Stomach smooth muscle (tissue), 2 donors: ENCODE measurements around the gene SMOC1.

Experiments
- H3K27ac ChIP-seq: one replicate; pipeline ENCODE4 v1.7.0; 2013; ENCODE audit warnings: mild to moderate bottlenecking, low read length, inconsistent platforms
- H3K27me3 ChIP-seq, 2 donors: one replicate each; pipeline ENCODE4 v1.7.0; 2013; ENCODE audit warnings: low read length in 2 of 2; ENCODE audit not compliant: insufficient read depth in 2 of 2, control insufficient read depth in 1 of 2
- H3K36me3 ChIP-seq, 2 donors: one replicate each; pipeline ENCODE4 v1.7.0; 2013; ENCODE audit warnings: low read length in 2 of 2; ENCODE audit not compliant: control insufficient read depth in 2 of 2, insufficient read depth in 2 of 2
- H3K4me1 ChIP-seq: one replicate; pipeline ENCODE4 v1.7.0; 2013; ENCODE audit warnings: low read length; ENCODE audit not compliant: control insufficient read depth, insufficient read depth
- H3K4me3 ChIP-seq, 2 donors: one replicate each; pipeline ENCODE4 v1.7.0; 2013; ENCODE audit warnings: low read length in 2 of 2
- H3K9ac ChIP-seq, 2 donors: one replicate each; pipeline ENCODE4 v1.7.0; 2013; ENCODE audit warnings: low read length in 2 of 2, mild to moderate bottlenecking in 1 of 2
- H3K9me3 ChIP-seq, 2 donors: one replicate each; pipeline ENCODE4 v1.7.0; 2013; ENCODE audit warnings: low read length in 2 of 2; ENCODE audit not compliant: control insufficient read depth in 2 of 2
- donor health status: healthy.
- donor health status: Pancreatic carcinoma.

Gene SMOC1

DNA sequence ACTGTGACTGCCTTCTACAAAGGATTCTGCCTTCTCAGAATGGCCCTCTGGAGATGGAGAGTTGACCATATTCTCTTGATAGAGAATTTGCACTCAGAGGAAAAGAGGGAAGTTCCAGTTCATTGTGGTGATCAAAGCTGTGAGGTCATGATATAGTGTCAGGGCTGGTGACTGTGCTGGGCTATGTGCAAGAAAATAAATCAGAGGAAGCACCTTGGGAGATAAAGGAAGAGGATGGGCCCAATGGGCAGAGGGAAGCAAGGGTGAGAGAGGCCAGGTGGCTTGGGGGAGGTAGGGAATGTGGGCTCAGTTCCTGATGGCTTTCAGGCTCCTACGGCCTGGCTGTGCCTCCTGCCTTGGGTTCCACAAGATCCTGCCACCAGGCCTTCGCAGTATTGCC is 163.8 kb downstream of the SMOC1 start:
- Histone ChIP-seq H3K4me3 (no peak overlapping the region), H3K4me1 (no peaks in the 10 kb centered on the region), H3K27ac (no peak overlapping the region), H3K36me3 (no peaks in the 10 kb centered on the region), H3K9me3 (no peaks in the 10 kb centered on the region), H3K9ac (no peak overlapping the region), H3K27me3 (peaks cover 3 to 10% of the 10 kb centered on the region in 2 donors)

DNA sequence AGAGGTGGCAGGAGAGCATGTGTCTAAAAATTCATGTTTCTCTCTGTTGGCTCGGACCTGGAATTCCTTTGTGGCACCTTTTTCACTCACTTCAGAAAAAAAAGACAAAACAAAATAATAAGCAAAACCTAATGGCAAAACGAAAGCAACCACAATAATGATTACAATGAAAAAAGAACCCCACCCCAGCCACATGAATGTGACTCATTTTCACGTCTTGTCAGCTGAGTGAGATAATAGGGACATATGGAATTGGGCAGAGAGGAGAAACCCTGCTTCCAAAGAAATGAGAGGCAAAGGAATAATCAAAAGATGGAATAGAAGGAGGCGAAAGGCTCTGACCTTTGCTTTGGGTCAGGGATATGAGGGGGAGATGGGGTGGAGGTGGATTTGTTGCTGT is 166.1 kb downstream of the SMOC1 start:
- H3K27me3 ChIP-seq, result peaks cover 3 to 12% of the 10 kb centered on the region in 2 donors
- H3K4me1 ChIP-seq, result no peaks in the 10 kb centered on the region
- no peak overlapping the region for H3K9ac ChIP-seq
- H3K9me3 ChIP-seq, result no peaks in the 10 kb centered on the region
- H3K36me3 ChIP-seq, result no peaks in the 10 kb centered on the region
- H3K27ac ChIP-seq, result no peak overlapping the region
- no peak overlapping the region for H3K4me3 ChIP-seq

DNA sequence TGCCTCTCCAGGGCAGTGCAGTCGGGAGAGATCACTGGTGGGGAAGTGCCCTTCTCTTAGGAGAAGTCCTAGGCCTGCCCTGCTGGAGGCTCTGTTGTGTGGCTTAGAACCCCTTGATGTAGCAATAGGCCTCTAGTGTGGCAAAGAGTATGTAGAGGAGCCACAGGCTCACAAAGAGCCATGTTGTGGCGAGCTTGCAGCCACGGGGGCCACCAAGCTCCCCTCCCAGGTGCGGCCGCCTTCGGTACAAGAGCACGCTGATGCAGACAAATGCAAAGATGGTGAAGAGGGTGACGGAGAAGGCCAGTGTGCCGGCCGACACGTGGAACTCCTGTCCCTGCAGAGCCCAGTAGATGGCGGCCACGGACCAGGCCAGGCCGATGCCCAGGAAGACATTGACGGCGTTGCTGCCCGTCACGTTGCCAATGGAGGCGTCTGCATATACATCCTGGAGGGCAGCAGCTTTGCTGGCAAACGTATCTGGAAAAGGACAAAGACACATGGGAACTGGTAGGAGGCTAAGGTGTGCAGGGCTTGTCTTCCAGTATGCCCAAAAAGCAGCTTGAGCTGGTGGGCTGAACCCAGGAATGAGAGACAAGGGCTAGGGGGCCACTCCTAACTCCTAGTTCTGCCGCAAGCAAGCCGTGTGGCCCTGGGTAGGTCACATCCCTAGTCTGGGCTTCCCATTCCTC is 166.8 kb downstream of the SMOC1 start:
- Histone ChIP-seq H3K27ac (no peak overlapping the region), H3K27me3 (peaks cover 0 to 12% of the 10 kb centered on the region in 2 donors), H3K36me3 (no peaks in the 10 kb centered on the region), H3K4me3 (no peak overlapping the region), H3K9ac (no peak overlapping the region), H3K4me1 (no peaks in the 10 kb centered on the region), H3K9me3 (no peaks in the 10 kb centered on the region)

DNA sequence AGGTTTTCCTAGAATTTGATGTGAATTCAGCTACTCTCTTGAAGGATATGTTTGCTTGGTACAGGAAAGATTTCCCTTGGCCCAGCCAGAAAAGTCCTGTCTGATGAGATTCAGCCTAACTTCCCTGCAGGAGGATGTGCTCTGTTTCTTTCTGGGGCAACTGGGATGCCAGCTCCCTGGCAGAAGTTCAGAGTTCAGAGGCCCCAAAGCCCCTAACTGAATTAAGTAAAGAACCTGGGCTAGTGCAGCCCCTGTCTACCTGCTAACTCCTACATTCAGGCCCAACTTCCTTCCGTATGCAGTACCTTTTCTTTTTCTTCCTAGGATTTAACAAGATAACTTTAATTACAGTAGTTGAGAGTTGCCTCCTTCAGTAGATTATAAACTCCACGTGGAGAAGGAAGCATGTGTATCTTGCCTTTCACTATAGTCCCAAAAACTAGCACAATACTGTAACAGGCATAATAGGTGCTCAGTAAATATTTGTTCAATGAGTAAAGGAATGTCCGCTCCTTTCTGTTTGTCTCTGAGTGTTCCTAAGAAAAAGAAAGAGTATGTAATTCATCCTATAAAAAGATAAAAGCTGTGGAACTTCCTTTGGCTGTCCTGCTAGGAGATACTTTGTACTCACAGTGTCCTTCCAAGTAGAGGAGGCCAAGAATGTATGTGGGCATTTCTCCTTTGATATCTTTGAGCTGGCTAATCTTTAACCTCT is 168.5 kb downstream of the SMOC1 start:
- Histone ChIP-seq H3K4me3 (no peak overlapping the region), H3K9ac (no peak overlapping the region), H3K36me3 (no peaks in the 10 kb centered on the region), H3K27ac (no peak overlapping the region), H3K27me3 (peaks cover 0 to 12% of the 10 kb centered on the region in 2 donors), H3K4me1 (no peaks in the 10 kb centered on the region), H3K9me3 (no peaks in the 10 kb centered on the region)

DNA sequence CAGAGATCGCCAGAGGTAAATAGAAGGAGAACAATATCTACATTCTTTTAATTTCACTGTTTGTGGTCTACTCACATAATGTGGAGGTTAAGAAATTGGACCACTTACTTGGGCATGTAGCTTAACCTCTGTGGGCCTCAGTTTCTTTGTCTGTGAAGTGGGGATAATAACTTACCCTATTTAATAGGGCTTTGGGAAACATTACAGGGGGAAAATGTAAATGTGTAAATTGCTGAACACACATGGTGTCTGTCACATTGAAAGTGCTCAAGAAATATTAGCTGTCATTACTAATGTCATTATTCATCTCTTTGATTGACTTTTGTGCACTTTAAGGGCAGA is 169.1 kb downstream of the SMOC1 start:
- Histone ChIP-seq H3K4me3 (no peak overlapping the region), H3K27me3 (peaks cover 0 to 9% of the 10 kb centered on the region in 2 donors), H3K36me3 (no peaks in the 10 kb centered on the region), H3K4me1 (no peaks in the 10 kb centered on the region), H3K9me3 (no peaks in the 10 kb centered on the region), H3K9ac (no peak overlapping the region), H3K27ac (no peak overlapping the region)

DNA sequence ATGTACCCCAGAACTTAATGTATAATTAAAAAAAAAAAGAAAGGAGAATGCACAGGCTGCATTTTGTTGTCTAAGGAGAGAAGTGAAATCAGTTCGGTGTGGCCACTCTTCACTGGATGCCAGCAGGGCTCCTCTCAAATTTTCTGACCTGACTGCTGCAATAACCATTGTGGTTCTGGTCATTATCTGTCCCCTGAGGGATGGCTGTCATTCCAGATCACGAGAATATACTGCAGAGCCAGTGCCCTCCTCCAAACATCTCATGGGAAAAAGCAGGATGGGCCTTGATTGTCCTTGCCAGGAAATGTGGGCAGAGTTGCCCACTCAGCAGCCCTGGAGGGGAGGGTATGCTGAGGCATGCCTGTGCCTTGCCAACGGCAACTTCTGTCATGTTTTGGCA is 170.4 kb downstream of the SMOC1 start:
- H3K4me1 ChIP-seq, result no peaks in the 10 kb centered on the region
- H3K9me3 ChIP-seq, result no peaks in the 10 kb centered on the region
- no peak overlapping the region for H3K4me3 ChIP-seq
- H3K27ac ChIP-seq, result no peak overlapping the region
- H3K36me3 ChIP-seq, result no peaks in the 10 kb centered on the region
- peaks cover 0 to 9% of the 10 kb centered on the region in 2 donors for H3K27me3 ChIP-seq
- H3K9ac ChIP-seq, result no peak overlapping the region

DNA sequence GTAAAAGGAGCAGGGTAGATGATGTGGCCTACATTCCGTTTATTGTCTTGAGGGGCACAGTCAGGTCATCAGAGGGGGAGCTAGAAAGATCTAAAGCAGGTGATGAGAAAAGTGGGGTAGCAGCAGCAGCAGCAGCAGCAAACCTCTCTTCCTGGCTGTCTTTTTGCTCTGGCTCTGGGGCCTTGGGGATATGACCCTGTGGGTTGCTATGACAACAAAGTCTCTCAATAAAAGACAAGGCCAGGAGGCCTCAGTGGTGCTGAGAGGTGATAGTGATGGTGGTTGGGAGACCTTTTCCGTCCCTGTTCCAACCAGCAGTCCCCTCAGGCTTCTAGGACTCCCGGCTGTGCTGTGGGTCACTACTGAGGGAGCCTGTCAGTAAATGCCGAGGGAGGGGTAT is 170.9 kb downstream of the SMOC1 start:
- no peaks in the 10 kb centered on the region for H3K9me3 ChIP-seq
- no peaks in the 10 kb centered on the region for H3K4me1 ChIP-seq
- no peaks in the 10 kb centered on the region for H3K36me3 ChIP-seq
- H3K27ac ChIP-seq, result no peak overlapping the region
- peaks cover 0 to 9% of the 10 kb centered on the region in 2 donors for H3K27me3 ChIP-seq
- no peak overlapping the region for H3K9ac ChIP-seq
- no peak overlapping the region for H3K4me3 ChIP-seq

DNA sequence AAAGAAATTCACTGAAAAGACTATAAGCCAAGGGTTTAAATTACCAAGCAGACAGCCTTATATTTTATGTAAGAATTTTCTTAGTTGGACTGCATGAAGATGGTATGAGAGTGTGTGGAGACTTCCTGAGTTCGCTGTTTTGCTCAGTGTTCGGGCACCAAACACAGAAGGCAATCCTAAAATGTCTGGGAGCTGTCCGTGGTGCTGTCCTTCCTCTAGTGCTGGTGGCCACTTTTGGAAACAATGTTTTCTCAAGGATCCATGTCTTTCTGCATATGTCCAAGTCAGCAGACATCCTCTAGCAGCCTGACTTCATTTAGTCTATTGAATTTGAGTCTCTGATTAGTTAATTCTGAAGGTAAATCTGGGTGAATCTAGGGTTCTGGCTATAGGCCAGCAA is 173.8 kb downstream of the SMOC1 start:
- Histone ChIP-seq H3K9ac (no peak overlapping the region), H3K4me1 (no peaks in the 10 kb centered on the region), H3K9me3 (no peaks in the 10 kb centered on the region), H3K27ac (no peak overlapping the region), H3K36me3 (no peaks in the 10 kb centered on the region), H3K4me3 (no peak overlapping the region), H3K27me3 (peaks cover 0 to 7% of the 10 kb centered on the region in 2 donors)

DNA sequence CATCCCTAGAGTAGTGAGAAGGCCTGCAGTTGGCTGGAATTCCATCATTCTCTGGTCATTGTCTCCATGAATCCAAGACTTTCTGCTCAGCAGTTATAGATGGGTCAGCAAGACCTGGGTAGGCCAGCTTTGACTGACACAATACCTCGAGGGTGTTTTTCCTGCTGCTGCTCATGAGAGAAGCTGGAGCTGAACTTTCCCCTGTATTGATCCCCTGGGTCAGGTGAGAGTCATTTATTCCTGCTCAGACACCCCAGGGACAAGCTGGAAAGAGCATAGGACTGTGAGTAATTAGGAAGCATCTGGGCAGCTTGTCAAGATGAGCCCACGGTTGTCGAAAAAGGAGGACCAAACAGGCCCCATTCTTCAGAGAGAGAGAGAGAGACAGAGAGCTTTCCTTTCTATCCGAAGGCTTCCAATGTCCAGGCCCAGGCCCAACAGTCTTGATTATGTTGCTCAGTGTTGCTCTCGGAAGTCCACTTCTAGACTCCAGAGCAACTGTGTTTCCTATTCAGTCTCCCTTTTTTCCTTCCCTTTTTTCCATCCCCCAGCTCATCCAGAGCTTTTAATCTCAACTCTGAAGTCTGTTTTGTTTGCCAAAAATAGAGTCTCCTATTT is 178.4 kb downstream of the SMOC1 start:
- H3K27ac ChIP-seq, result no peak overlapping the region

DNA sequence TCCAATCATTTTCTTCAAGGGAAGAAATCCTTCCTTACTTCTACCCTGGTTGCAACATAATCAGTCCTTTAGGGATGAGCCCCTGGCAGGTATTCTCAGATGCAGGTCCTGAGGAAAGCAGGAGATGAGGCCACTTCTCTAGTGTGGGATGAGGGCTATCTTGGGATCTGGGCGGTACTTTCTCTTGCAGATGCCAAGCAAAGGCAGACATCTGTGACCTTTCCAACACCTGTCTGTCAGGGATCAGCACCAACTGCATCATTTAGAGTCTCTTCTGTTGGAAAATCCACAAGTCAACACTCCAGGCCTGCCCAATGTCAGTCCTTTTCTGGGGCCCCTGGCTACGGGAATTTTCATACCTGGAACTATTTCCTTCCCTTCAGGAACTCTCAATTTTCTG is 180.3 kb downstream of the SMOC1 start:
- Histone ChIP-seq H3K36me3 (no peaks in the 10 kb centered on the region), H3K9me3 (no peaks in the 10 kb centered on the region), H3K4me1 (no peaks in the 10 kb centered on the region), H3K27me3 (peaks cover 0 to 10% of the 10 kb centered on the region in 2 donors), H3K27ac (no peak overlapping the region), H3K9ac (no peak overlapping the region), H3K4me3 (no peak overlapping the region)

More for the DNA sequence above, 178.4 kb downstream of the SMOC1 start:
- Histone ChIP-seq H3K9ac (no peak overlapping the region), H3K9me3 (no peaks in the 10 kb centered on the region), H3K27me3 (peaks cover 0 to 6% of the 10 kb centered on the region in 2 donors), H3K4me3 (no peak overlapping the region), H3K36me3 (no peaks in the 10 kb centered on the region), H3K4me1 (no peaks in the 10 kb centered on the region)

DNA sequence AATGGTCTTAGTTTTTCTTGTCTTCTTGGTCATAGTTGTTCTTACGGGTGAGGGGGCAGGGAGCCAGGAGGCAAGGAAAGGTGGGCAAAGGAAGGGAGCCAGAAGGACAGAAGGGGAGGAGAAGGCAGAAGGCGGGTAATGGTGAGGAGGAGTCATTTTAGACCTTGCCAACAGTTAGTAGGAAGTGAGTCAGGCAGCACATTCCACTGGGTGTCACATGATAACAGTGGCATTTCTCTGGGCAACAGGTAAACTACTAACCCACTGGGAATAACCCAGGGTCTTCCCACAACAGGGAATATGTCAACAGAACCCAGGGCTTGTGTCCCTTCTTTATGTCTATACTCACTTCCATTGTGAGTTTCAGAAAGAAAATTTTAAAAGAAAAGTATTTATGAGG is 181.9 kb downstream of the SMOC1 start:
- H3K9me3 ChIP-seq, result no peaks in the 10 kb centered on the region
- H3K36me3 ChIP-seq, result no peaks in the 10 kb centered on the region
- H3K9ac ChIP-seq, result no peak overlapping the region
- H3K4me1 ChIP-seq, result no peaks in the 10 kb centered on the region
- no peak overlapping the region for H3K27ac ChIP-seq
- no peak overlapping the region for H3K4me3 ChIP-seq
- peaks cover 0 to 8% of the 10 kb centered on the region in 2 donors for H3K27me3 ChIP-seq
